GM18502 (cell line): ENCODE data around the gene BEAN1.

ENCODE experiments used
- ATAC-seq: cut with Tn5 transposase; IDR thresholded peaks from one replicate; pipeline ENCODE4 v1.9.1; 2021; ENCODE audit warnings: mild to moderate bottlenecking; ENCODE audit not compliant: unreplicated experiment, poor library complexity

The BEAN1 gene

GRCh38 chr16:66416939-66417700 lies 10.0 kb upstream of the BEAN1 start:
- no peak for ATAC-seq

- ATAC-seq: no peak
Measured at GRCh38 chr16:66418165-66418962, 8.7 kb upstream of the BEAN1 start.

GRCh38 chr16:66419527-66419926 lies 7.6 kb upstream of the BEAN1 start:
- no peak for ATAC-seq

GRCh38 chr16:66420396-66420795 lies 6.7 kb upstream of the BEAN1 start:
- ATAC-seq: no peak

GRCh38 chr16:66421891-66422290 lies 5.2 kb upstream of the BEAN1 start:
- ATAC-seq: no peak

- no peak for ATAC-seq
Measured at GRCh38 chr16:66422366-66422765, 4.7 kb upstream of the BEAN1 start.

GRCh38 chr16:66423177-66423576 lies 3.9 kb upstream of the BEAN1 start:
- ATAC-seq: no peak

GRCh38 chr16:66425651-66426050 lies 1.4 kb upstream of the BEAN1 start:
- no peak for ATAC-seq

- ATAC-seq: no peak
Measured at GRCh38 chr16:66426112-66427035, 721 bp upstream of the BEAN1 start.

- no peak for ATAC-seq
Measured at GRCh38 chr16:66427871-66428681, 981 bp downstream of the BEAN1 start.

- no peak for ATAC-seq
Measured at GRCh38 chr16:66428682-66429251, 1.7 kb downstream of the BEAN1 start.

- ATAC-seq: no peak
Measured at GRCh38 chr16:66429290-66429962, 2.3 kb downstream of the BEAN1 start.

- no peak for ATAC-seq
Measured at GRCh38 chr16:66430214-66430613, 3.1 kb downstream of the BEAN1 start.

GRCh38 chr16:66431760-66432159 lies 4.7 kb downstream of the BEAN1 start:
- ATAC-seq: no peak

- ATAC-seq: no peak
Measured at GRCh38 chr16:66432429-66432828, 5.3 kb downstream of the BEAN1 start.

GRCh38 chr16:66434619-66435430 lies 7.7 kb downstream of the BEAN1 start:
- no peak for ATAC-seq

- ATAC-seq: no peak
Measured at GRCh38 chr16:66435896-66436295, 8.8 kb downstream of the BEAN1 start.

GRCh38 chr16:66437391-66437945 lies 10.4 kb downstream of the BEAN1 start:
- ATAC-seq: no peak
